Panc1 (cell line): ENCODE measurements around the gene COQ9.

ENCODE experiments used
- CTCF ChIP-seq: fragments of 450-650 bp; IDR thresholded peaks from 2 replicates; pipeline ENCODE4 v1.5.1; 2017; ENCODE audit warnings: mild to moderate bottlenecking
- POLR2AphosphoS5 ChIP-seq: IDR thresholded peaks from 2 replicates; pipeline ENCODE4 v1.6.1; 2012; ENCODE audit warnings: mild to moderate bottlenecking, low read depth, low read length, moderate library complexity
- REST ChIP-seq, 2 experiments: IDR thresholded peaks; 2 replicates each; pipeline ENCODE4 v1.6.1; 2011 to 2012; ENCODE audit warnings: low read depth in 2 of 2, control low read depth in 1 of 2, low read length in 1 of 2, mild to moderate bottlenecking in 1 of 2, moderate library complexity in 1 of 2; ENCODE audit not compliant: insufficient read depth in 1 of 2
- SIN3A ChIP-seq: IDR thresholded peaks from 2 replicates; pipeline ENCODE4 v1.6.1; 2012; ENCODE audit warnings: low read depth, mild to moderate bottlenecking, low read length, moderate library complexity, borderline replicate concordance; ENCODE audit not compliant: insufficient read depth
- TCF7L2 ChIP-seq: IDR thresholded peaks from 2 replicates; pipeline ENCODE4 v1.6.1; 2011; ENCODE audit warnings: mild to moderate bottlenecking, low read depth, low read length, inconsistent platforms

- TF ChIP-seq REST (IDR thresholded peaks at IDR 0.05; ENCODE audit: insufficient read depth in 1 of 2, low read depth in 2 of 2, low read length in 1 of 2) (no peak), CTCF (no peak), SIN3A (no peak), POLR2AphosphoS5 (no peak), TCF7L2 (no peak)
Measured at GRCh38 chr16:57504001-57504400, 56.7 kb downstream of the COQ9 start.
